GM18505 (cell line): ENCODE measurements around the gene RNF212.
"Not testable (repeated sequence)": the region's sequence is repeated elsewhere in the genome, so short reads cannot be mapped to it uniquely, and the experiment has no call there.

Source experiments
- ATAC-seq: cut with Tn5 transposase; IDR thresholded peaks from one replicate; pipeline ENCODE4 v1.9.1; 2021; ENCODE audit not compliant: unreplicated experiment
- POLR2A ChIP-seq: IDR thresholded peaks from 4 replicates; pipeline ENCODE4 v1.6.1; 2011; ENCODE audit warnings: borderline replicate concordance; ENCODE audit not compliant: insufficient read depth, insufficient read length; ENCODE audit errors: extremely low read depth

RNF212 gene

GRCh38 chr4:1136048-1136447 is 22.7 kb upstream of the RNF212 start:
- no peak for TF ChIP-seq POLR2A
- ATAC-seq: no peak

GRCh38 chr4:1133033-1133432 is 19.7 kb upstream of the RNF212 start:
- TF ChIP-seq POLR2A: no peak
- ATAC-seq: no peak

- ATAC-seq: no peak
Observed at GRCh38 chr4:1130316-1131186, 17.2 kb upstream of the RNF212 start.

GRCh38 chr4:1126506-1126905 is 13.1 kb upstream of the RNF212 start:
- TF ChIP-seq POLR2A: no peak
- no peak for ATAC-seq

More at GRCh38 chr4:1130316-1131186, 17.2 kb upstream of the RNF212 start:
- TF ChIP-seq POLR2A: no peak

GRCh38 chr4:1125466-1125865 is 12.1 kb upstream of the RNF212 start:
- not testable (repeated sequence) for ATAC-seq

- no peak for ATAC-seq
- no peak for TF ChIP-seq POLR2A
Observed at GRCh38 chr4:1124818-1125217, 11.5 kb upstream of the RNF212 start.

- TF ChIP-seq POLR2A: no peak
- no peak for ATAC-seq
Observed at GRCh38 chr4:1122505-1122904, 9.1 kb upstream of the RNF212 start.

- ATAC-seq: no peak
- no peak for TF ChIP-seq POLR2A
Observed at GRCh38 chr4:1116838-1117237, 3.5 kb upstream of the RNF212 start.

- no peak for TF ChIP-seq POLR2A
- no peak for ATAC-seq
Observed at GRCh38 chr4:1115528-1116293, 2.3 kb upstream of the RNF212 start.

- no peak for TF ChIP-seq POLR2A
- ATAC-seq: no peak
Observed at GRCh38 chr4:1112821-1113182, 562 bp downstream of the RNF212 start.

GRCh38 chr4:1112174-1112820 is 1.1 kb downstream of the RNF212 start:
- TF ChIP-seq POLR2A: no peak
- no peak for ATAC-seq

- no peak for TF ChIP-seq POLR2A
- no peak for ATAC-seq
Observed at GRCh38 chr4:1111259-1111809, 2.0 kb downstream of the RNF212 start.

- no peak for TF ChIP-seq POLR2A
- ATAC-seq: no peak
Observed at GRCh38 chr4:1109898-1110506, 3.4 kb downstream of the RNF212 start.

- no peak for TF ChIP-seq POLR2A
- ATAC-seq: no peak
Observed at GRCh38 chr4:1109333-1109732, 4.0 kb downstream of the RNF212 start.

- TF ChIP-seq POLR2A: no peak
- no peak for ATAC-seq
Observed at GRCh38 chr4:1105662-1106061, 7.7 kb downstream of the RNF212 start.
